HCT116 (cell line): ENCODE measurements around the gene CCDC148. TPM values are rescaled to one million over a fixed set of nuclear protein-coding genes. Genes with fewer than 3 reads are reported as not detected.

Experiments used
- ATAC-seq: fragments of 200-7000 bp; cut with Tn5 transposase; 2 replicates; pipeline ENCODE4 v1.9.1; 2020; ENCODE audit warnings: mild to moderate bottlenecking, moderate library complexity
- BruUV-seq: library from RNA; stranded (reverse); fragments of 400-500 nt; replicated peaks from 2 replicates; lab custom pipeline; 2021; lab: Mats Ljungman, UMichigan
- CTCF ChIA-PET: fragments of 300-600 bp; sonication (Branson Sonifier 250); formaldehyde crosslinking; loops from one replicate; lab custom pipeline; 2021; ENCODE audit warnings: antibody characterized with exemption; lab: Charles Lee
- POLR2A ChIA-PET: fragments of 300-600, 350-600 bp; sonication (Branson Sonifier 250); formaldehyde crosslinking; loops from one replicate; lab custom pipeline; 2021; ENCODE audit warnings: antibody characterized with exemption; lab: Charles Lee
- RAD21 ChIA-PET, 2 experiments: fragments of 300-600 bp; sonication (Branson Sonifier 250); formaldehyde crosslinking; loops; one replicate each; lab custom pipeline; 2023; ENCODE audit warnings: low total read pairs in 2 of 2; ENCODE audit not compliant: uncharacterized antibody in 2 of 2, unreplicated experiment in 2 of 2, low non-redundant PET in 1 of 2; lab: Charles Lee
- DNase-seq: peaks from one replicate; pipeline ENCODE4 v3.0.0-alpha.2; 2010; ENCODE audit warnings: low read depth, low spot score
- H2AFZ ChIP-seq: fragments of 200-600 bp; shearing (Covaris generic), sonication (generic); 2 replicates; pipeline ENCODE4 v1.6.1; 2017; ENCODE audit warnings: low read depth, mixed run types, mixed read lengths, antibody characterized with exemption, low read length; ENCODE audit not compliant: poor library complexity, severe bottlenecking
- H3K27ac ChIP-seq: 2 replicates; pipeline ENCODE4 v1.5.1; 2012; ENCODE audit warnings: low read depth, low read length
- H3K27me3 ChIP-seq: fragments of 200-600 bp; sonication (generic); 2 replicates; pipeline ENCODE4 v1.6.1; 2016; ENCODE audit warnings: mixed run types, low read length, mixed read lengths; ENCODE audit not compliant: insufficient read depth
- H3K36me3 ChIP-seq, 2 experiments: fragments of 200-500 bp in 1 of 2; fragments of 200-600 bp in 1 of 2; sonication (Bioruptor generic) in 1 of 2; sonication (generic) in 1 of 2; 2 replicates each; pipeline versions ENCODE4 v1.5.1 to v1.6.1; 2014 to 2016; ENCODE audit warnings: low read length in 2 of 2, inconsistent platforms in 1 of 2, mixed read lengths in 1 of 2, mixed run types in 1 of 2; ENCODE audit not compliant: insufficient read depth in 2 of 2, control insufficient read depth in 1 of 2
- H3K4me1 ChIP-seq, 2 experiments: fragments of 200-600 bp in 1 of 2; sonication (generic) in 1 of 2; 2 replicates each; pipeline versions ENCODE4 v1.5.1 to v1.6.1; 2012 to 2017; ENCODE audit warnings: low read length in 2 of 2, inconsistent platforms in 1 of 2, mild to moderate bottlenecking in 1 of 2, mixed read lengths in 1 of 2, mixed run types in 1 of 2, moderate library complexity in 1 of 2; ENCODE audit not compliant: insufficient read depth in 2 of 2, control insufficient read depth in 1 of 2
- H3K4me2 ChIP-seq: fragments of 200-600 bp; sonication (generic); 2 replicates; pipeline ENCODE4 v1.6.1; 2017; ENCODE audit warnings: mixed run types, low read length, mixed read lengths
- H3K4me3 ChIP-seq, 2 experiments: fragments of 200-600 bp in 1 of 2; sonication (generic) in 1 of 2; replicated peaks in 1 of 2; 2 replicates each; pipeline ENCODE4 v1.5.1; 2011 to 2016; ENCODE audit warnings: low read length in 2 of 2, control low read depth in 1 of 2, low read depth in 1 of 2, mild to moderate bottlenecking in 1 of 2, mixed read lengths in 1 of 2, mixed run types in 1 of 2
- H3K79me2 ChIP-seq: fragments of 200-600 bp; sonication (generic); 2 replicates; pipeline ENCODE4 v1.6.1; 2017; ENCODE audit warnings: mild to moderate bottlenecking, mixed run types, low read length, moderate library complexity, mixed read lengths; ENCODE audit not compliant: insufficient read depth
- H3K9ac ChIP-seq: fragments of 200-600 bp; sonication (generic); 2 replicates; pipeline ENCODE4 v1.6.1; 2016; ENCODE audit warnings: low read length, mixed read lengths
- H3K9me2 ChIP-seq: fragments of 200-600 bp; sonication (generic), shearing (Covaris generic); 2 replicates; pipeline ENCODE4 v1.6.1; 2017; ENCODE audit warnings: mixed run types, mild to moderate bottlenecking, moderate library complexity; ENCODE audit not compliant: insufficient read depth
- H3K9me3 ChIP-seq, 2 experiments: fragments of 200-500 bp in 1 of 2; fragments of 200-600 bp in 1 of 2; sonication (Bioruptor generic) in 1 of 2; sonication (generic) in 1 of 2; 2 replicates each; pipeline ENCODE4 v1.6.1; 2014 to 2017; ENCODE audit warnings: low read length in 2 of 2, mixed read lengths in 2 of 2, inconsistent platforms in 1 of 2, low read depth in 1 of 2, mild to moderate bottlenecking in 1 of 2, mixed run types in 1 of 2, moderate library complexity in 1 of 2; ENCODE audit not compliant: control insufficient read depth in 1 of 2, insufficient read depth in 1 of 2
- H4K20me1 ChIP-seq: fragments of 200-600 bp; sonication (generic), shearing (Covaris generic); 2 replicates; pipeline ENCODE4 v1.6.1; 2017; ENCODE audit warnings: mixed run types, mild to moderate bottlenecking, moderate library complexity; ENCODE audit not compliant: insufficient read depth
- ATF3 ChIP-seq: IDR thresholded peaks from 2 replicates; pipeline ENCODE4 v1.6.1; 2012
- CBX3 ChIP-seq: IDR thresholded peaks from 2 replicates; pipeline ENCODE4 v1.6.1; 2012; ENCODE audit warnings: low read depth
- EZH2 ChIP-seq: fragments of 200-600 bp; sonication (generic); IDR thresholded peaks from 2 replicates; pipeline ENCODE4 v1.6.1; 2017; ENCODE audit warnings: antibody characterized with exemption, mixed run types
- EZH2phosphoT487 ChIP-seq: fragments of 200-600 bp; IDR thresholded peaks from 2 replicates; pipeline ENCODE4 v1.6.1; 2018; ENCODE audit warnings: antibody characterized with exemption, borderline replicate concordance
- JUND ChIP-seq: IDR thresholded peaks from 2 replicates; pipeline ENCODE4 v1.6.1; 2012
- SP1 ChIP-seq: IDR thresholded peaks from 2 replicates; pipeline ENCODE4 v1.6.1; 2012; ENCODE audit warnings: low read depth
- SRF ChIP-seq: IDR thresholded peaks from 2 replicates; pipeline ENCODE4 v1.6.1; 2012; ENCODE audit warnings: low read depth
- YY1 ChIP-seq: IDR thresholded peaks from 2 replicates; pipeline ENCODE4 v1.6.1; 2011; ENCODE audit warnings: low read length, low read depth, moderate library complexity, mild to moderate bottlenecking; ENCODE audit not compliant: insufficient replicate concordance; ENCODE audit errors: extremely low read depth
- ZBTB33 ChIP-seq: IDR thresholded peaks from 2 replicates; pipeline ENCODE4 v1.6.1; 2011; ENCODE audit warnings: mild to moderate bottlenecking, low read length, moderate library complexity; ENCODE audit not compliant: insufficient replicate concordance; ENCODE audit errors: extremely low read depth
- ZFX ChIP-seq: fragments of 450-650 bp; IDR thresholded peaks from 2 replicates; pipeline ENCODE4 v1.6.1; 2017
- intact Hi-C: fragments of 100-400 bp; cut with micrococcal nuclease; formaldehyde crosslinking; loops from 2 replicates; pipeline ENCODE4 v1.10.0; 2022
- total RNA-seq: library from RNA; stranded (reverse); gene quantifications from one replicate; pipeline ENCODE4 v1.2.1, GENCODE V29; 2021; ENCODE audit not compliant: unreplicated experiment

The CCDC148 gene
- total RNA-seq, 1 experiment from 2014 or later, result 0.59 TPM

GRCh38 chr2:158325031-158325781 lies 131.3 kb downstream of the CCDC148 start (continued):
- TF ChIP-seq ZBTB33, result no peak

- no TSS peak for BruUV-seq
- Histone ChIP-seq H3K27me3 (no peaks in the 10 kb centered on the region), H3K4me3 (no peak overlapping the region), H2AFZ (no peak overlapping the region), H3K9me3 (peaks cover 0 to 6% of the 10 kb centered on the region in 2 experiments; a peak in 1 of 4 replicates), H3K9ac (no peak overlapping the region), H3K36me3 (no peaks in the 10 kb centered on the region), H4K20me1 (no peaks in the 10 kb centered on the region), H3K4me2 (no peak overlapping the region), H3K9me2 (no peaks in the 10 kb centered on the region), H3K27ac (no peak overlapping the region), H3K4me1 (peaks cover 4 to 6% of the 10 kb centered on the region in 2 experiments; a peak in 3 of 4 replicates), H3K79me2 (no peaks in the 10 kb centered on the region)
- DNase-seq (no peak), ATAC-seq (no peak)
- ChIA-PET RAD21 (no interaction called here), POLR2A (no interaction called here), CTCF (no interaction called here)
- TF ChIP-seq SP1 (no peak), SRF (no peak), JUND (no peak), ZFX (no peak), EZH2 (no peak), CBX3 (no peak), YY1 (no peak), ATF3 (no peak), EZH2phosphoT487 (no peak)
- intact Hi-C loops, result no loop called here
Observed at GRCh38 chr2:158323381-158323780, 133.2 kb downstream of the CCDC148 start.
